Right lobe of liver (tissue), 6 donors: Measurements from ENCODE around the gene PRPF19. TPM values are rescaled to one million over a fixed set of nuclear protein-coding genes. Genes with fewer than 3 reads are reported as not detected.

Source experiments
- ATAC-seq, 4 donors: fragments of 200-7000 bp; cut with Tn5 transposase; one replicate each; pipeline ENCODE4 v1.9.1; 2020; ENCODE audit warnings: mild to moderate bottlenecking in 4 of 4, moderate library complexity in 4 of 4
- DNase-seq, 3 donors: peaks; one replicate each; pipeline ENCODE4 v3.0.0-alpha.2; 2020
- H3K27ac ChIP-seq, 3 donors: fragments of 200-600 bp; one replicate each; pipeline ENCODE4 v1.8.0; 2022
- H3K27me3 ChIP-seq, 2 donors: fragments of 200-600 bp; one replicate each; pipeline ENCODE4 v1.8.0; 2022
- H3K36me3 ChIP-seq, 4 donors: fragments of 200-600 bp; sonication (generic) in 1 of 4; one replicate each; pipeline versions ENCODE4 v1.5.1 to v1.8.0; 2017 to 2022; ENCODE audit warnings: control low read depth in 1 of 4
- H3K4me1 ChIP-seq, 4 donors: fragments of 200-600 bp; sonication (generic) in 1 of 4; one replicate each; pipeline versions ENCODE4 v1.5.1 to v1.8.0; 2017 to 2022; ENCODE audit warnings: control low read depth in 1 of 4
- H3K4me3 ChIP-seq, 3 donors: fragments of 200-600 bp; one replicate each; pipeline ENCODE4 v1.8.0; 2022
- H3K9me3 ChIP-seq, 4 donors: fragments of 200-600 bp; sonication (generic) in 1 of 4; one replicate each; pipeline versions ENCODE4 v1.5.1 to v1.8.0; 2017 to 2022; ENCODE audit warnings: control low read depth in 1 of 4
- POLR2A ChIP-seq: fragments of 450-650 bp; IDR thresholded peaks from one replicate; pipeline ENCODE4 v1.6.1; 2017; ENCODE audit warnings: antibody characterized with exemption, mild to moderate bottlenecking
- WGBS: methylation state at CpG from one replicate; pipeline ENCODE4 v1.1.6; 2018; ENCODE audit warnings: low coverage, low lambda C conversion rate; ENCODE audit not compliant: insufficient coverage; ENCODE audit errors: missing lambda C conversion rate; 5-methylcytosine and 5-hydroxymethylcytosine counted together
- intact Hi-C, 2 donors: fragments of 100-400 bp; cut with DNase I; formaldehyde crosslinking; loops; one replicate each; pipeline versions ENCODE4 v1.11.2 to v1.14.1; 2022
- total RNA-seq, 6 experiments: library from RNA; depleted of rRNA in 2 of 6; stranded (reverse); fragments of >200 nt in 2 of 6; fragmentation: NEBNext Ultra II Directional in 3 of 6; extraction: Animal tissue kit (Norgen Biotek cat#: 25700) in 3 of 6; gene quantifications; one replicate each; pipeline versions ENCODE4 v1.1.0 to v1.2.4, GENCODE V29; 2016 to 2023
- TF ChIP-seq, protein P1 (sequence below), 4 donors: fragments of 200-600 bp in 3 of 4; fragments of 450-650 bp in 1 of 4; IDR thresholded peaks; one replicate each; pipeline versions ENCODE4 v1.5.1 to v1.8.0; 2016 to 2022; ENCODE audit warnings: antibody characterized with exemption in 4 of 4, mild to moderate bottlenecking in 2 of 4
- donor health status: DM: no; HTN: yes; CAD: no.
- donor health status: DM: no; HTN: no; CAD: no.
- donor health status: DM: no; HTN: no; CAD: no.
- donor health status: DM: no; HTN: yes; CAD: no.
- donor health status: DM: no; HTN: yes; CAD: no.

The PRPF19 gene
- total RNA-seq, 6 experiments from 2014 or later, result 45.5 to 82.6 (median 48.3) TPM

DNA sequence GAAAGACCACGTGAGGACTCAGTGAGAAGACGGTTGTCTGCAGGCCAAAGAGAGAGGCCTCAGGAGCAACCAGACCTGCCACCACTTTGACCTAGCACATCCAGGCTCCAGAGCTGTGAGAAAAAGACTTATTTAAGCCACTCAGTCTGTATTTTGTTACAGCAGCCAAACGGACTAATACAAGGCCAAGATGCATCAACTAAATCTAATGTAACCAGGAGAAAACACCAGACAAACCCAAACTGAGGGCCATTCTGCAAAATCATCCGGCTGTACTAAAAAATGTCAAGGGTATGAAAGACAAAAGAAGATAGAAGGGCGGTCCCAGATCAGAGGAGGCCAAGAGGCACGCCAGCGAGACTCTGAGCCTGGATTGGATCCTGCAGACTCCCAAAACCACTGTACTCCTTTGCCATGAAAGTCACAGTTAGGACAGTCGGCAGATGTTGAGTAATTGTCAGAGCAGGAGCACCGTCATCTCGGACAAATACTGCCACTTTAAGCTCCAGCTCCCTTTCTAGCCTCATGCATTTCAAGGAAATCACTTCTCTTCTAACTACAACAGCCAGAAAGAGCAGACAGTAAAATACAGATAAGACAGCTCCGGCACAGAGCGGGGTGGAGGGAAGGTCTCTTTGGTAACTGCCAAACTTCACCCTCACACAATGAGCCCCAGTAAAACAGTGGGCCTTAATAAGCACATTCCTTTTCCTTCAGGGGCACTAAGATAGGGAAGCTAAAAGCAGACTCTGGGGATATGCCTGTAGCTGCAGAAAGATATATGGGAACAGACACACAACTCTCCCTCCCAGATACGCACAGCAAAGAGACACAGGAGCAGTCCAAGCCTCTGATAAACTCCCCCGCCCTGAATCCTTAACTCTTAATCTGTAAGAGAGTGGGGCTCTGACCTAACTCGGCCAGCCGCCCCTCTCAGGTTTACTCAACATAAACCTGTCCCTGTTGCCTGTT, 42.5 kb downstream of the PRPF19 start:
- H3K4me1 ChIP-seq, result no peaks in the 10 kb centered on the region
- no peaks in the 10 kb centered on the region for H3K27me3 ChIP-seq
- no peak overlapping the region for H3K4me3 ChIP-seq
- H3K27ac ChIP-seq, result no peak overlapping the region
- TF ChIP-seq POLR2A, result no peak
- TF ChIP-seq, protein P1, sequence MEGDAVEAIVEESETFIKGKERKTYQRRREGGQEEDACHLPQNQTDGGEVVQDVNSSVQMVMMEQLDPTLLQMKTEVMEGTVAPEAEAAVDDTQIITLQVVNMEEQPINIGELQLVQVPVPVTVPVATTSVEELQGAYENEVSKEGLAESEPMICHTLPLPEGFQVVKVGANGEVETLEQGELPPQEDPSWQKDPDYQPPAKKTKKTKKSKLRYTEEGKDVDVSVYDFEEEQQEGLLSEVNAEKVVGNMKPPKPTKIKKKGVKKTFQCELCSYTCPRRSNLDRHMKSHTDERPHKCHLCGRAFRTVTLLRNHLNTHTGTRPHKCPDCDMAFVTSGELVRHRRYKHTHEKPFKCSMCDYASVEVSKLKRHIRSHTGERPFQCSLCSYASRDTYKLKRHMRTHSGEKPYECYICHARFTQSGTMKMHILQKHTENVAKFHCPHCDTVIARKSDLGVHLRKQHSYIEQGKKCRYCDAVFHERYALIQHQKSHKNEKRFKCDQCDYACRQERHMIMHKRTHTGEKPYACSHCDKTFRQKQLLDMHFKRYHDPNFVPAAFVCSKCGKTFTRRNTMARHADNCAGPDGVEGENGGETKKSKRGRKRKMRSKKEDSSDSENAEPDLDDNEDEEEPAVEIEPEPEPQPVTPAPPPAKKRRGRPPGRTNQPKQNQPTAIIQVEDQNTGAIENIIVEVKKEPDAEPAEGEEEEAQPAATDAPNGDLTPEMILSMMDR (IDR thresholded peaks at IDR 0.05), result no peak
- no peak for ATAC-seq
- no peak for DNase-seq
- H3K9me3 ChIP-seq, result no peaks in the 10 kb centered on the region
- intact Hi-C loops, result no loop called here
- 67% methylated on average over 13 of the region's 16 CpGs for WGBS
- no peaks in the 10 kb centered on the region for H3K36me3 ChIP-seq

DNA sequence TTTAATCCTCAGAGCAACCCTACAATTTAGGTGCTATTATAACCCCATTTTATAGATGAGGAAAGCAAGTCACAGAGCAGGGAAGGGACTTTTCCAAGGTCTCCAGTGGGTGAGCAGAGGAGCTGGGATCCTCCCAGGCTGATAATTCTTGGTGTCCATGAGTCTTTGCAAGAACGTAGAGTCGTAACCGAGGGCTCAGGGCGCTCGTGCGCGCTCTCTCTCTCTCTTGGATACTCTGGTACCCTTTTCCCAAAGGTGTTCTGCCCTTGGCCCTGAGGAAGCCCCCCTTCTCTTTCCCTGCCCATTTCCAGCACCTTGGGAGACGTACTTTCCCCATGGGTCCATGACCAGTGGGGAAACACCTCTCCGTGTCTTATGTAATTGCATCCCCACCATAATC, 44.2 kb downstream of the PRPF19 start:
- Histone ChIP-seq H3K36me3 (no peaks in the 10 kb centered on the region), H3K4me3 (no peak overlapping the region), H3K9me3 (no peaks in the 10 kb centered on the region), H3K27ac (no peak overlapping the region), H3K27me3 (no peaks in the 10 kb centered on the region), H3K4me1 (no peaks in the 10 kb centered on the region)
- no peak for DNase-seq
- no peak for ATAC-seq
- 88% methylated on average over 8 of the region's 9 CpGs for WGBS
- TF ChIP-seq, protein P1 (IDR thresholded peaks at IDR 0.05), result no peak
- no peak for TF ChIP-seq POLR2A
- intact Hi-C loops, result no loop called here

GRCh38 chr11:60860943-60861342, 45.4 kb downstream of the PRPF19 start:
- Histone ChIP-seq H3K36me3 (no peaks in the 10 kb centered on the region), H3K4me1 (no peaks in the 10 kb centered on the region), H3K9me3 (no peaks in the 10 kb centered on the region), H3K27me3 (no peaks in the 10 kb centered on the region), H3K4me3 (no peak overlapping the region), H3K27ac (no peak overlapping the region)
- DNase-seq (no peak), ATAC-seq (no peak)
- WGBS, result 32% methylated on average over 3 of the region's 7 CpGs
- intact Hi-C loops, result no loop called here
- TF ChIP-seq POLR2A, result no peak
- TF ChIP-seq, protein P1 (IDR thresholded peaks at IDR 0.05), result no peak

DNA sequence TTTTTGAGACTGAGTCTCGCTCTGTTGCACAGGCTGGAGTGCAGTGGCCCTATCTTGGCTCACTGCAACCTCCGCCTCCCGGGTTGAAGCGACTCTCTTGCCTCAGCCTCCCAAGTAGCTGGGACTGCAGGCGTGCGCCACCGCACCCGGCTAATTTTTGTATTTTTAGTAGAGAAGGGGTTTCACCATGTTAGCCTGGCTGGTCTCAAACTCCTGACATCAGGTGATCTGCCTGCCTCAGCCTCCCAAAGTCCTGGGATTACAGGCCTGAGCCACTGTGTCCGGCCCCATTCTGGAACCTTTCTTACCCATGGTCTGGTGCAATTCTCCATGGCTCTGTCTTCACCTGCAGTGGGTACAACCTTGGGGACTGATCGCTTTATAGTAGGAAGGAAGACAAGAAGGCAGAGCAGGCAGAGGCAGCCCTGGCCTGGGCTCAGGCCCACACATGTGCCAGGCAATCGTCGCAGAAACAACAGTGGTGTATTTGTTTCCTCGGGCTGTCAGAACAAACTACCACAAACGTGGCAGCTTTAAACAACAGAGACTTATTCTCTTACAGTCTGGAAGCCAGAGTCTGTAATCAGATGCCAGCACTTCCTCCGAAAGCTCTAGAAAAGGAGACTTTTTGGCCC, 46.7 kb downstream of the PRPF19 start:
- no peak for DNase-seq
- WGBS, result 86% methylated on average over 10 of the region's 15 CpGs

More for the DNA sequence above, 46.7 kb downstream of the PRPF19 start:
- Histone ChIP-seq H3K4me1 (no peaks in the 10 kb centered on the region), H3K36me3 (no peaks in the 10 kb centered on the region), H3K9me3 (no peaks in the 10 kb centered on the region), H3K27me3 (no peaks in the 10 kb centered on the region), H3K4me3 (no peak overlapping the region), H3K27ac (no peak overlapping the region)
- ATAC-seq, result no peak
- no peak for TF ChIP-seq POLR2A
- TF ChIP-seq, protein P1 (IDR thresholded peaks at IDR 0.05), result no peak
- intact Hi-C loops, result no loop called here
